IPS DF 4.7 (cell line): ENCODE results near the gene FTSJ3.

ENCODE experiments used
- DNase-seq: peaks from one replicate; pipeline ENCODE4 v3.0.0-alpha.2; 2013; ENCODE audit warnings: low spot score; ENCODE audit errors: extremely low read depth

The FTSJ3 gene

DNA sequence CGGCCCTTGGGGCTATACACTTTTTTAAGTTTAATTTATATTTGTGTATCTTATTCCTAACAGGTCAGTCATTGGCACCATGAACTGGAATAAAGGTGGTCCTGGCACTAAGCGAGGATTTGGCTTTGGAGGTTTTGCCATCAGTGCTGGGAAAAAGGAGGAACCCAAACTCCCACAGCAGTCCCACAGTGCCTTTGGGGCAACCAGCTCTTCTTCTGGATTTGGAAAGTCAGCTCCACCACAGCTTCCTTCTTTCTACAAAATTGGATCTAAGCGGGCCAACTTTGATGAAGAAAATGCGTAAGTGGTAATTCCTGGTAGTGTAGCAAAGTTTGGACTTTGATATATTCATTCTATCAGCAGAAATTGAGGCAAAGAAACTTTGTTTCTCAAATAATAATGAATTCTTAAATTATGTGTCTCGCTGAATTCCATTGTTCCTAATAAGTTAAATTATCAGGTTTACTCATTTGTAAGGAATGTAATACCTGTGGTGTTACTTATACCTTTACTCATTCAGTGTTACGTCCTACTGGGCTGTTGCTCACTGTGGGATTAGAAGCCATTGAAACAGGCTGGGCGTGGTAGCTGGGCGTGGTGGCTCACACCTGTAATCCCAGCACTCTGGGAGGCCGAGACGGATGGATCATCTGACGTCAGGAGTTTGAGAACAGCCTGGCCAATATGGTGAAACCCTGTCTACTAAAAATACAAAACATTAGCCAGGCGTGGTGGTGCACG lies 40.3 kb downstream of the FTSJ3 start:
- no peak for DNase-seq

DNA sequence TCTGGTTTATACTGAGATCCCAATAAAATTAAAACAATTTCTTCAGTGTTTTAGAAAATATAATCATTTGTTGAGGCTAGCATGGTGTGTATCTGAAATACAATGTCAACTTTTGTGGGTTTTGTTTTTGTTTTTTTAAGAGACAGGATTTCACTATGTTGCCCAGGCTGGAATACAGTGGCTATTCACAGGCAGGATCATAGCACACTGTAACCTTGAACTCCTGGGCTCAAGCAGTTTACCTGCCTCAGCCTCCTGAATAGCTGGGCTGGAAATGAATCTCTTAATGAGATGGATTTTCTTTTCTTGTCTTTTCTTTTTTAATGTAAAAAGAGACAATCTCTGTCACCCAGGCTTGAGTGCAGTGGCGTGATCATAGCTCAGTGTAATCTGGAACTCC lies 41.3 kb downstream of the FTSJ3 start:
- no peak for DNase-seq

DNA sequence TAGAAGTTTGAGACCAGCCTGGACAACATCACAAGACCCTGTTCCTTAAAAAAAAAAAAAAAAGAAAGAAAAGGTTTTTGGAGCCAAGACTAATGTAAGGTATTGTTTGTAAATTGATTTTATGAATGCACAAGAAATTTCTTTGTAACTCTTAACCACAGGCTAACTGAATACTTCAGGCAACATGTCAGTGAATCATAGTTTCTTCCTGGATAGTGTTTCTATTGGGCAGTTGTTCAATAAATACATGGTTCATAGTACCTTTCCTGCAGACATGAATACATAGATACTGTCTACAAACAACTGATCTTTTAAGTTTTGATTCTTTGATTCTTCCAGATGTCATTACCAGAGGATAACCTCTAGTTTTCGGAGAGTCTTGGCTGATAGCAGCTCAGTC lies 41.9 kb downstream of the FTSJ3 start:
- no peak for DNase-seq

DNA sequence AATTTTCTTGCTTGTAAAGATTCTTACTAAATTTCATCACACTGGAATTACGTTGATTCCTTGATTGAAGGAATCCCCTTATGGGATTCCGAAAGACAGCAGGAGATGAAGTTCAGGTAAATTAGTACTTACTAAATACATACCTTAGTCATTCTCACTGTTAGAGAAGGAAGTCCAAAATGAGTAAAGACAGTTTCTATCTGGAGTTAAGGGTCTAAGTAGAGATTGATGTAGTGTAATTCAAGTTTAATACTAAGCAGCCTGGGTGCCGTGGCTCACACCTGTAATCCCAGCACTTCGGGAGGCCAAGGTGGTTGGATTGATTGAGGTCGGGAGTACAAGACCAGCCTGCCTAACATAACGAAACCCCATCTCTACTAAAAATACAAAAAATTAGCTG lies 43.9 kb downstream of the FTSJ3 start:
- no peak for DNase-seq

DNA sequence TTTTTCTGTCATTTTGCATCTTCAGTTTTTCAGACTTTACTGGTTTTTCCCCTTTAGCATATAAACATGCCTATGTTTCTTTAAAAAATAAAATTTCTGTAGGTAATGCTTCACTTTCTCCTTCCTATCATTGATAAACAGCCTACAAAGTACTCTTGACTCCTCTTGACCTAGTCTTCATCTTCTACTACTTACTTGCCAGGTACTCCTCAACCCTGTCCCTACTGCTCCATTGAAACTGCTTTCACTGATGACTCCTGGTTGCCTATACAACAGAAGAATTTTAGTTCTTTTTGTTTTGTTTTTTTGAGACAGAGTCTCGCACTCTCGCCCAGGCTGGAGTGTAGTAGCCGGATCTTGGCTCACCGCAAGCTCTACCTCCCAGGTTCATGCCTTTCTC lies 46.5 kb downstream of the FTSJ3 start:
- no peak for DNase-seq

DNA sequence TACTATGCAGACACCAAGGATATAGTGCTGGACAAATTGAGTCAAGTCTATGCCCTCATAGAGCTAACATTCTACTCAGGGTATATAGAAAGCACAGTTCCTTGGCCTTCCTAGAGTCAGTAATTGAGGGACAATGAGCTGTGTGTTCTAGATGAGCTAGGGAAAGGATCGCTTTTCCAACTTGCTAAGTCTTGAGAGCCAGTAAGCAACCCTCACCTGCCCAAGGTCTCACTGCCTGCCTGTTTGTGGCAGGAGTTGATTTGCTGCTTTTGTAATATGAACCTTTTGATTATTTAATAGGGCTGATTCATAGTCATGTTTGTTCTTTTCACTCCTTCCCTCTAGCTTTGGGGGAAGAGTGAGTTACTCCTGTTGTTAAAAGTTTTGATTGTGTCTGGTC lies 47.0 kb downstream of the FTSJ3 start:
- no peak for DNase-seq

DNA sequence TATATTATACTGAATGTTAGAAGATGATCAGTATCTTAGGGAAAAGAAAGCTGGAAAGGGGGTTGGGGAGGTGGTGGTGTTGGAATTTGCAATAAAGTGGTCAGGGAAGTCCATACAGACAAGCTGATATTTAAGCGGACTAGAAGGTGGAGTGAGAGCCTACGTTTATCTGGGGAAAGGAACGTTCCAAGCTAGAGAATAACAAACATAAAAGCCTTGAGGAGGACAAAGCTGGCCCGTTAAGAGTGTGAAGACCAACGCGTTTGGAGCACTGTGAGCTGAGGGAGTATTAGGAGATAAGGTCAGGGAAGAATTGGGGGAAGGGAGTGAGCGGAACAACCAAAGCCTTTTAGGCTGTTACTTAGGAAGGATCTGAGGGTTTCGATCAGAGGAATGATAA lies 52.0 kb downstream of the FTSJ3 start:
- DNase-seq = no peak

DNA sequence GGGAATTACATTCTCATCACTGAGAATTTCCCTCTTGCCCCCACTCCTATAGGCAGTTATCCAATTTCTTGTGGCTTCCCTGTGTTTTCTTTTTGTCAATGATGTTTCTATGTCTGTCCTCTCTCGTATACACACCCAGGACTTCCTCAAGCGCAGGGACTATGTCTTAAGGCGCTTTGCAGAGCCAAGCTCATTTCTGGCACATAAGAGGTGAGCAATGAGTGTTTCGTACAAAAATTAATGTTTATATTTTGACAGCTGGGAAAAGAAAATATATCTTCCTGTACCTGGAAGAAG lies 52.5 kb downstream of the FTSJ3 start:
- no peak for DNase-seq

DNA sequence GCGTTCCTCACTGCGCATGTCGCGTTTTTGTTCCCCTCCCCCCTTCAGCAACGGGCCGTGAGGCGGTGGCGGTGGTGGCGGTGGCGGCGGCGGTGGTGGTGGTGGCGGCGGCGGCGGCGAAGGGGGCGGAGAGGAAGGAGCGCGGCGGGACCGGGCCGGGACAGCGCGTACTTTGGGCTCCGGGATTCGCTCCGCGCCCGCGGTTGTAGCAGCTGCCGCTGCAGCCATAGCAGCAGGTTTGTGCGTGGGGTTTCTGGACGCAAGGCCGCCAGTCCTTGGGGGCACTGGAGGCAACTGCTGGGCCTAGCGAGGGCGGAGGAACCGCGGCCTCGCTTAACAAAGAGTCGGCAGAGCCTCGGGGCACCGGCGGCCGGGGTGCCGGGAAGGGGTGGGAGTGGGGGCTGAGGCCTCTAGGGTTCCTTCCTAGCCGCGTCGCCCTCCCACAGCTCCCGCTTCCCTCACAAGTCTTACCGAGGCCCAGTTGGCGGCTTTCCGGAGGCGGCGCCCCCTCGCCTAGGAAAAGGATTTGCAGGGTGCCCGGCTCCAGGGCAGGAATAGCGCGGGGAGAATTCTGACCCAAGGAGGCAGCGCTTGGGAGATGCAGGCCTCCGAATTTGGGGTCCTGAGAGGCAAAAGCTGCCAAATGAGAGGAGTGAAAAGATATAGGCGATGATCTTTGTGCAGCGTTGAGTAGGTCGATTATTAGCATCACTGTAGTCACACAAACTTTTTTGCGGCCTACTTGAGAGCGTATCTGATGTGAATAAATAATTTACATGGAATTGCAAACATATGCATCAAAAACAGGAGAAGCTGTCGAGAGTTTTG lies 53.1 kb downstream of the FTSJ3 start, which contains the start of gene DDX42:
Gene DDX42 (plus strand): TSS at position 30 of the 828 bp plus-strand sequence. CDS start 12,880 bp downstream, outside the sequence.
- no peak for DNase-seq

DNA sequence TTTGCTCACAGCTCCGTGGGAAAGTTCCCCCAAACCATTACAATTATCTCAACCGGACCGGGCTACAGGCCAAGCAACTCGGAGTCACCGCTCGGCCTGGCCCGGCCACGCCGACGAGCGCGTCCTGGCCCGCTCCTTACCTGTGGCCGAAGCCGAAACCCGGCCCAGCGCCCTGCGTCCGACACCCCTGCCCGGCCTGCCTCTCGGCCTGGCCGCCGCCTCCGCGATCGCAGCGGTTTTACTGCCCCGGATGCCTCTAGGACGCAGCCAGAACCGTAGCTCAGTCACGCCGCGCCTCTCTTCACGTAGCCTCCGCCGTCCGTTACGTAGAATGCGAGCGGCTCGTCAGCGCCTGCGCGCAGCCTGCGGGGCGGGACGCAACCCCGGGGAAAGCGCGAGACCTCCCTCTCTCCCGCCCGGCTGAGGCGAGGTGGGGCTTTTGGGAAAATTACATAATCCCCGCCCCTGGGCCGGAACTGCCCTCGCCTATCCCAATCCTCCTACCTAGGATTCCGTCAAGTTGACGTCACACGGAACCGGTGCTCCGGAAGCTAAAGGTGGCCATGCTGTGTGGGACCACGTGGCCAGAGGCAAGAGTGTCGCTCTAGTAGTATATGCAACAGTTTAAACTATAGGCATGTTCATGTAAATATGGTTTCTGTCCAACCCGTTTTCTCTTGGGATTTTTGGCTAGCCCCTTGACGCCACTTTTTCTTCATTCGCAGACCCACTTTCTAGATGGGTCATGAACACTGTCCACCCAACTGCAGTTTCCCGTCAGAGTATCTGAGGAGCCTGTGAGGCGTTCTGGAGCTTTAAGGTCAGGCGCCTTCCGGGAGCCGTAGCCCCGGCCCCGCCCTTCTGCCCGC lies 54.0 kb downstream of the FTSJ3 start, which contains the start of gene CCDC47:
Gene CCDC47 (minus strand): TSS at position 326 of the 869 bp plus-strand sequence. CDS start 7,422 bp downstream, outside the sequence.
- DNase-seq = peak; percentile 99

DNA sequence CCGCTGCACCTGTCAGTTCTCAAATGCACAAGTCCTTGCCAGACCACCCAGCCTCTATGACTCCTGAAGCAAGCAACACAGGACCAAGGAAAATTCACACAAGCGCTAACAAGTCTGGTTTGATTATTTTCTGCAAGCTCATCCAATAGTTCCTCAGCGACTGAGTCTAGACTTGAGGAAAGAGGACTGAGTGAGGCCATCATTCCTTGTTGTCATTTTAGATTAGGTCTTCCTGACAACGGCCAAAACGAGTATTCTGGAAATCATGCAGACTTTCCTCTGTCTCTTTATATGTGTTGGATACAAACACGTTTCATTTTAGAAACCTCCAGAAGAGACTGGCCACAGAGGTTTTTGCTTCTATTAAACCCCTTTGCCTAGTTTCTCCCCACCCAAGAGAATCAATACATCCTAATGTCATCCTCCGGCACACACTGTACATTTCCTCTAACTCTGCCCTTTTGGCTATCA lies 54.6 kb downstream of the FTSJ3 start:
- no peak for DNase-seq
